Sigmoid colon (tissue), 7 donors: ENCODE data around the gene DACT3. TPM values are rescaled to one million over a fixed set of nuclear protein-coding genes. Genes with fewer than 3 reads are reported as not detected.

Source experiments
- DNase-seq: peaks from one replicate; pipeline ENCODE4 v3.0.0-alpha.2; 2019
- H3K27ac ChIP-seq, 4 donors: fragments of 200-600 bp; sonication (generic); one replicate each; pipeline ENCODE4 v1.5.1; 2016 to 2019; ENCODE audit warnings: mild to moderate bottlenecking in 1 of 4
- H3K27me3 ChIP-seq, 3 donors: fragments of 200-600 bp; sonication (generic); one replicate each; pipeline ENCODE4 v1.5.1; 2019; ENCODE audit warnings: mild to moderate bottlenecking in 1 of 3
- H3K36me3 ChIP-seq, 4 donors: fragments of 200-600 bp; sonication (generic); one replicate each; pipeline ENCODE4 v1.5.1; 2016 to 2019
- H3K4me1 ChIP-seq, 4 donors: fragments of 200-600 bp; sonication (generic); one replicate each; pipeline ENCODE4 v1.5.1; 2017 to 2019
- H3K4me3 ChIP-seq, 4 donors: fragments of 200-600 bp; sonication (generic); one replicate each; pipeline ENCODE4 v1.5.1; 2017 to 2019; ENCODE audit warnings: mild to moderate bottlenecking in 2 of 4, moderate library complexity in 1 of 4
- H3K9me3 ChIP-seq, 4 donors: fragments of 200-600 bp in 3 of 4; sonication (generic) in 3 of 4; one replicate each; pipeline versions ENCODE4 v1.5.1 to v1.6.1; 2013 to 2019
- CTCF ChIP-seq, 4 experiments: fragments of 450-650 bp in 3 of 4; fragments of 200-600 bp in 1 of 4; IDR thresholded peaks; one replicate each; pipeline ENCODE4 v1.5.1; 2016 to 2019; ENCODE audit warnings: antibody characterized with exemption in 4 of 4, mild to moderate bottlenecking in 3 of 4, moderate library complexity in 2 of 4
- EP300 ChIP-seq, 4 donors: sonication (generic); formaldehyde crosslinking; IDR thresholded peaks; one replicate each; pipeline ENCODE4 v1.6.1; 2017; ENCODE audit warnings: antibody characterized with exemption in 4 of 4
- POLR2A ChIP-seq, 2 donors: fragments of 450-650 bp; IDR thresholded peaks; one replicate each; pipeline ENCODE4 v1.6.1; 2016; ENCODE audit warnings: antibody characterized with exemption in 2 of 2, mild to moderate bottlenecking in 2 of 2, moderate library complexity in 2 of 2
- POLR2AphosphoS5 ChIP-seq, 4 donors: sonication (generic); formaldehyde crosslinking; IDR thresholded peaks; one replicate each; pipeline ENCODE4 v1.6.1; 2017; ENCODE audit warnings: antibody characterized with exemption in 4 of 4
- WGBS, 2 donors: extraction: QIAGEN DNeasy Blood & Tissue Kit; methylation state at CpG; one replicate each; pipeline ENCODE4 v1.1.7; 2013; 5-methylcytosine and 5-hydroxymethylcytosine counted together
- intact Hi-C: fragments of 100-400 bp; cut with DNase I; formaldehyde crosslinking; loops from one replicate; pipeline ENCODE4 v1.15.1; 2023
- polyA plus RNA-seq, 3 donors: library from polyadenylated mRNA; stranded (reverse); fragments of 200-250 nt; gene quantifications; one replicate each; pipeline ENCODE4 v1.2.3, GENCODE V29; 2013
- total RNA-seq, 4 donors: library from RNA; depleted of rRNA; stranded (reverse); fragments of >200 nt; gene quantifications; one replicate each; pipeline ENCODE4 v1.1.0, GENCODE V29; 2016
- donor health status: healthy with polysubstance abuse.
- donor health status: Bipolar disorder and iron deficiency.
- donor health status: healthy.

Gene DACT3
- total and polyA plus RNA-seq, 7 donors, result 0.46 to 87.2 (median 23.7) TPM

- Histone ChIP-seq H3K4me1 (peaks cover 0 to 37% (median 24%) of the 10 kb centered on the region in 4 donors), H3K27me3 (no peaks in the 10 kb centered on the region), H3K4me3 (peak overlapping the region in 3 of 4 donors; percentile 25 to 93 (median 41)), H3K9me3 (no peaks in the 10 kb centered on the region), H3K36me3 (peaks cover 0 to 1% (median 0%) of the 10 kb centered on the region in 4 donors), H3K27ac (peak overlapping the region; percentile 80 to 90 (median 88))
- WGBS, 2 donors, result 4 to 8% methylated on average over 19 of the region's 19 CpGs
- TF ChIP-seq POLR2A (IDR thresholded peaks at IDR 0.05) (no peak), CTCF (IDR thresholded peaks at IDR 0.05) (peak; percentile 89 to 95 (median 92)), POLR2AphosphoS5 (IDR thresholded peaks at IDR 0.05) (peak in 3 of 4 donors; percentile 14 to 30 (median 29))
- intact Hi-C loops, result loop anchor here (1.0 kb wide), 1 partner anchor 48 kb away; no protein-coding TSS in a partner anchor
- peak; percentile 95 for DNase-seq
Observed at GRCh38 chr19:46661735-46662592, 982 bp upstream of the DACT3 start.

- peak overlapping the region; percentile 83 to 93 (median 88) for H3K4me3 ChIP-seq
- H3K4me1 ChIP-seq, result peaks cover 0 to 43% (median 32%) of the 10 kb centered on the region in 4 donors
- no peaks in the 10 kb centered on the region for H3K9me3 ChIP-seq
- DNase-seq, result no peak
- peak overlapping the region; percentile 93 to 99 (median 98) for H3K27ac ChIP-seq
- WGBS, 2 donors, result 0 to 1% methylated on average over 40 of the region's 40 CpGs
- H3K27me3 ChIP-seq, result no peaks in the 10 kb centered on the region
- TF ChIP-seq POLR2A (IDR thresholded peaks at IDR 0.05), result peak in 1 of 2 donors; percentile 65
- no peak for TF ChIP-seq EP300 (IDR thresholded peaks at IDR 0.05)
- intact Hi-C loops, result no loop called here
- H3K36me3 ChIP-seq, result peaks cover 0 to 5% (median 0%) of the 10 kb centered on the region in 4 donors
Observed at GRCh38 chr19:46660551-46661019, 397 bp downstream of the DACT3 start.

- H3K27me3 ChIP-seq, result no peaks in the 10 kb centered on the region
- TF ChIP-seq EP300 (IDR thresholded peaks at IDR 0.05) (no peak), CTCF (IDR thresholded peaks at IDR 0.05) (peak in 1 of 4 experiments; percentile 26), POLR2A (IDR thresholded peaks at IDR 0.05) (no peak)
- WGBS, 2 donors, result 4 to 7% methylated on average over 14 of the region's 14 CpGs
- H3K9me3 ChIP-seq, result no peaks in the 10 kb centered on the region
- DNase-seq, result peak; percentile 74
- H3K36me3 ChIP-seq, result peaks cover 0 to 5% (median 0%) of the 10 kb centered on the region in 4 donors
- intact Hi-C loops, result no loop called here
- H3K4me1 ChIP-seq, result peaks cover 0 to 48% (median 38%) of the 10 kb centered on the region in 4 donors
- peak overlapping the region; percentile 93 to 99 (median 98) for H3K27ac ChIP-seq
- peak overlapping the region; percentile 83 to 93 (median 88) for H3K4me3 ChIP-seq
Observed at GRCh38 chr19:46660008-46660517, 919 bp downstream of the DACT3 start.

- H3K27ac ChIP-seq, result peak overlapping the region; percentile 93 to 99 (median 98)
- peaks cover 0 to 55% (median 44%) of the 10 kb centered on the region in 4 donors for H3K4me1 ChIP-seq
- H3K27me3 ChIP-seq, result no peaks in the 10 kb centered on the region
- no peaks in the 10 kb centered on the region for H3K9me3 ChIP-seq
- WGBS, 2 donors, result 3 to 6% methylated on average over 28 of the region's 28 CpGs
- H3K36me3 ChIP-seq, result peaks cover 0 to 5% (median 0%) of the 10 kb centered on the region in 4 donors
- peak; percentile 85 for DNase-seq
- intact Hi-C loops, result no loop called here
- peak overlapping the region; percentile 83 to 93 (median 88) for H3K4me3 ChIP-seq
- TF ChIP-seq EP300 (IDR thresholded peaks at IDR 0.05) (no peak), POLR2AphosphoS5 (IDR thresholded peaks at IDR 0.05) (peak in 3 of 4 donors; percentile 62 to 66 (median 66))
Observed at GRCh38 chr19:46659151-46660007, 1.6 kb downstream of the DACT3 start.

GRCh38 chr19:46656541-46656940, 4.4 kb downstream of the DACT3 start:
- Histone ChIP-seq H3K4me3 (no peak overlapping the region), H3K4me1 (peaks cover 0 to 71% (median 57%) of the 10 kb centered on the region in 4 donors), H3K36me3 (peaks cover 0 to 17% (median 5%) of the 10 kb centered on the region in 4 donors), H3K9me3 (no peaks in the 10 kb centered on the region), H3K27me3 (no peaks in the 10 kb centered on the region), H3K27ac (peak overlapping the region; percentile 12 to 99 (median 90))
- DNase-seq, result no peak
- no peak for TF ChIP-seq POLR2A (IDR thresholded peaks at IDR 0.05)
- no peak for TF ChIP-seq CTCF (IDR thresholded peaks at IDR 0.05)
- no peak for TF ChIP-seq POLR2AphosphoS5 (IDR thresholded peaks at IDR 0.05)
- TF ChIP-seq EP300 (IDR thresholded peaks at IDR 0.05), result no peak
- intact Hi-C loops, result no loop called here
- 87 to 94% methylated on average over 5 of the region's 5 CpGs for WGBS, 2 donors
